GM12892 (cell line): ENCODE results near the gene WDFY4.

Source experiments
- POLR2A ChIP-seq: IDR thresholded peaks from 2 replicates; pipeline ENCODE4 v1.6.1; 2011; ENCODE audit warnings: low read depth, low read length, control low read depth
- POLR2AphosphoS5 ChIP-seq: IDR thresholded peaks from 2 replicates; pipeline ENCODE4 v1.6.1; 2011; ENCODE audit warnings: low read depth, low read length, control low read depth

- TF ChIP-seq POLR2AphosphoS5 (no peak), POLR2A (no peak)
These were observed 263.9 kb downstream of the WDFY4 start for GRCh38 chr10:48948470-48949037.
